ENCODE results near the gene COL9A1.

- TF ChIP-seq CTCF (IDR thresholded peaks at IDR 0.05; ENCODE audit: low read depth, low read length, poor library complexity, severe bottlenecking) (no peak), EZH2phosphoT487 (IDR thresholded peaks at IDR 0.05; ENCODE audit: borderline replicate concordance, low read length) (no peak)
Observed at GRCh38 chr6:70272071-70272470, 30.8 kb downstream of the COL9A1 start.
